ENCODE data around the gene DAGLA.
A peak's percentile ranks its signal among the peaks of the same experiment; 100 is the strongest.

The DAGLA gene

DNA sequence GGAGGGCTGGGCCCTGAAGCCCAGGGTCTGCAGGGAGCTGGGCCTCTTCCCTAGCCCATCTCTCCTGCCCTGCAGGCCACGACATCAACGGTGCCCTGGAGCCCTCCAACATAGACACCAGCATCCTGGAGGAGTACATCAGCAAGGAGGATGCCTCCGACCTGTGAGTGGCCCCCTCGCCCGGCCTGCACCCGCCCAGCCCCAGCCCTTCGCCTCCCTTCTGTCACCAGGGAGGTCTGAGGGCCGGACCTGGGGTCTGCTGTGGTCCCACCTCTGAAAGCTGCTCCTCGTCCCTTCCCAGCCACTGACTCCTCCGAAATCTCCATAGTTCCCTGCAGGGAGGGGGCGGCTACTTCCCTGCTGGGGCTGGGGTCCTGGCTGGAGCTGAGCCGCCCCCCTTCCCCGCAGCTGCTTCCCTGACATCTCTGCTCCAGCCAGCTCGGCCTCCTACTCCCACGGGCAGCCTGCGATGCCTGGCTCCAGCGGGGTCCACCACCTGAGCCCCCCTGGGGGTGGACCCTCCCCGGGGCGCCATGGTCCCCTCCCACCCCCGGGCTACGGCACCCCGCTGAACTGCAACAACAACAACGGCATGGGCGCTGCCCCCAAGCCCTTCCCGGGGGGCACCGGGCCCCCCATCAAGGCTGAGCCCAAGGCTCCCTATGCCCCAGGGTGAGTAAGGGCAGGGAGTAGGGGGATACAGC is 85.5 kb downstream of the DAGLA start:
- H3K4me3 ChIP-seq (ENCODE audit: low read depth, low read length): no peak overlapping the region
- no peaks in the 10 kb centered on the region for H3K9me3 ChIP-seq (ENCODE audit: severe bottlenecking)
- no peak overlapping the region for H3K27ac ChIP-seq
- DNase-seq: no peak
- no peaks in the 10 kb centered on the region for H3K36me3 ChIP-seq
- TF ChIP-seq, protein P1, sequence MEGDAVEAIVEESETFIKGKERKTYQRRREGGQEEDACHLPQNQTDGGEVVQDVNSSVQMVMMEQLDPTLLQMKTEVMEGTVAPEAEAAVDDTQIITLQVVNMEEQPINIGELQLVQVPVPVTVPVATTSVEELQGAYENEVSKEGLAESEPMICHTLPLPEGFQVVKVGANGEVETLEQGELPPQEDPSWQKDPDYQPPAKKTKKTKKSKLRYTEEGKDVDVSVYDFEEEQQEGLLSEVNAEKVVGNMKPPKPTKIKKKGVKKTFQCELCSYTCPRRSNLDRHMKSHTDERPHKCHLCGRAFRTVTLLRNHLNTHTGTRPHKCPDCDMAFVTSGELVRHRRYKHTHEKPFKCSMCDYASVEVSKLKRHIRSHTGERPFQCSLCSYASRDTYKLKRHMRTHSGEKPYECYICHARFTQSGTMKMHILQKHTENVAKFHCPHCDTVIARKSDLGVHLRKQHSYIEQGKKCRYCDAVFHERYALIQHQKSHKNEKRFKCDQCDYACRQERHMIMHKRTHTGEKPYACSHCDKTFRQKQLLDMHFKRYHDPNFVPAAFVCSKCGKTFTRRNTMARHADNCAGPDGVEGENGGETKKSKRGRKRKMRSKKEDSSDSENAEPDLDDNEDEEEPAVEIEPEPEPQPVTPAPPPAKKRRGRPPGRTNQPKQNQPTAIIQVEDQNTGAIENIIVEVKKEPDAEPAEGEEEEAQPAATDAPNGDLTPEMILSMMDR (IDR thresholded peaks at IDR 0.05; ENCODE audit: low read depth, low read length): no peak
- no peaks in the 10 kb centered on the region for H3K27me3 ChIP-seq (ENCODE audit: insufficient read depth, low read depth, severe bottlenecking)

DNA sequence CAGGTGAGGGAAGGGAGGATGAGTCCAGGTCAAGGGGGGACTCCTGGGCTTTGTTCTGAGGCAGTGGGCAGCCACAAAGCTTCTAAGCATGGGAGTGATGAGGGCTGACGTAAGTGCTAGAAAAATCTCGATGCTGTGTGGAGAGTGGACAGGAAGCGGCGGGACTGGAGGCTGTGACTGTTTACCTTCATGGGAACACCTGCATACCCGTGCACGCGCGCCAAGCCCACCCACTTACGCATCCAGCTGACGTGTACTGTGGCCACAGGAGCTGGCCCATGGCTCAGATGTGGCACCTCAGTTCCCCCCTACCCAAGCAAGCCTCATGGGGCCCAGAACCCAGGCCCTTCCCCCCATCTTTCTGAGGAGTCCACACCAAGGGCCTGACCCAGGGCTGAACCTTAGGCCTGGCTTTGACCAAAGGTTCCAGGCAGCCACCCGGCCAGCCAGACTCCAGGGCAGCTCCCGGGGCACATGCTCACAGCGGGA is 86.2 kb downstream of the DAGLA start:
- Histone ChIP-seq H3K4me3 (ENCODE audit: low read depth, low read length) (no peak overlapping the region), H3K27me3 (ENCODE audit: insufficient read depth, low read depth, severe bottlenecking) (no peaks in the 10 kb centered on the region), H3K27ac (no peak overlapping the region), H3K9me3 (ENCODE audit: severe bottlenecking) (no peaks in the 10 kb centered on the region), H3K36me3 (no peaks in the 10 kb centered on the region)
- no peak for DNase-seq
- TF ChIP-seq, protein P1 (IDR thresholded peaks at IDR 0.05; ENCODE audit: low read depth, low read length): no peak

GRCh38 chr11:61768376-61769076 is 88.3 kb downstream of the DAGLA start:
- Histone ChIP-seq H3K9me3 (ENCODE audit: severe bottlenecking) (no peaks in the 10 kb centered on the region), H3K4me3 (ENCODE audit: low read depth, low read length) (no peak overlapping the region), H3K36me3 (no peaks in the 10 kb centered on the region), H3K27me3 (ENCODE audit: insufficient read depth, low read depth, severe bottlenecking) (no peaks in the 10 kb centered on the region), H3K27ac (no peak overlapping the region)
- TF ChIP-seq, protein P1 (IDR thresholded peaks at IDR 0.05; ENCODE audit: low read depth, low read length): no peak
- DNase-seq: no peak

DNA sequence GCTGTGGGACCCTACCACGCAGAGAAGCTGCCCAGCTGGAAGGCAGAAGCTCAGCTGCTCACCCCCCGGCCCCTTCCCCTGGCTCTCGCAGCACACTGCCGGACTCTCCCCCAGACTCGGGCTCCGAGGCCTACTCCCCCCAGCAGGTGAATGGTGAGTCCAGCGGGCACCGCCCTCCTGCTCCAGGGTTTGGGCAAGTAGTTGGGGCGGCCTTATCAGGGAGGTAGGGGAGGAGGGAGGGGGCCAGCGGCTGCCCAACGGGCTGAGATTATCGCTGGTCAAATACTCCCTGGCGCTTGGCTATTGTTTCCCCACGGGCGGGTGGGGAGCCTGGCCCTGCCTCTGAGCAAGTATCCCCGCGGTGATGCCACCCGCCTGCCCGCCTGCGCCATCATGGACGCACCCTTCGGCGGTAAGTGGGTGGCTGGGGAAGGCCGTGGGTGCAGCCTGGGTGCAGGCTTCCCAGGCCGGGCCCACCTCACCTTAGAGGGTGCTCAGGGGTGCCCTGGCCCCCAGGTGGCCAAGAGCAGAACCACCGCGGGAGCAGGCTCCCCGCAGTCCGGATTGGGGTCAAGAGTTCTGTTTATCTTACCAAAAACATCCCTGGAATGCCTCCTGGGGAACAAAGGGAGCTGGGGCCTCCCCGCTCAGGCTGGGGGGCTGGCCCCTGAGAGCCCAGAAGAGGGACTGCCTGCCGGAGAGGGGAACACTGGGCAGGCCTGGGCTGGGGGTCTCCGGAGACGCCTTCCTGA is 89.2 kb downstream of the DAGLA start:
- Histone ChIP-seq H3K4me3 (ENCODE audit: low read depth, low read length) (no peak overlapping the region), H3K9me3 (ENCODE audit: severe bottlenecking) (no peaks in the 10 kb centered on the region), H3K27ac (no peak overlapping the region), H3K27me3 (ENCODE audit: insufficient read depth, low read depth, severe bottlenecking) (no peaks in the 10 kb centered on the region), H3K36me3 (no peaks in the 10 kb centered on the region)
- DNase-seq: no peak
- TF ChIP-seq, protein P1 (IDR thresholded peaks at IDR 0.05; ENCODE audit: low read depth, low read length): peak; percentile 27; the same call in 1 of the 2 replicates

GRCh38 chr11:61769946-61770683 is 89.9 kb downstream of the DAGLA start:
- Histone ChIP-seq H3K27me3 (ENCODE audit: insufficient read depth, low read depth, severe bottlenecking) (no peaks in the 10 kb centered on the region), H3K9me3 (ENCODE audit: severe bottlenecking) (no peaks in the 10 kb centered on the region), H3K36me3 (no peaks in the 10 kb centered on the region), H3K27ac (no peak overlapping the region), H3K4me3 (ENCODE audit: low read depth, low read length) (no peak overlapping the region)
- no peak for DNase-seq
- TF ChIP-seq, protein P1 (IDR thresholded peaks at IDR 0.05; ENCODE audit: low read depth, low read length): no peak

Data from WERI-Rb-1 (cell line).